GM12878 (cell line): ENCODE data around the gene PPP1R12B.

ENCODE experiments used
- BCL11A ChIP-seq: IDR thresholded peaks from 2 replicates; pipeline ENCODE4 v1.6.1; 2011; ENCODE audit warnings: low read depth, low read length
- CTCF ChIP-seq, 3 experiments: IDR thresholded peaks in 2 of 3; conservative IDR thresholded peaks in 1 of 3; 2 replicates each; pipeline ENCODE4 v1.5.1; 2011; ENCODE audit warnings: low read depth in 3 of 3, low read length in 3 of 3, mild to moderate bottlenecking in 3 of 3, control low read depth in 2 of 3, moderate library complexity in 2 of 3, inconsistent platforms in 1 of 3, mixed read lengths in 1 of 3; ENCODE audit not compliant: control insufficient read depth in 2 of 3, insufficient read depth in 1 of 3; ENCODE audit errors: extremely low read depth in 1 of 3
- EZH2 ChIP-seq: IDR thresholded peaks from 2 replicates; pipeline ENCODE4 v1.6.1; 2012; ENCODE audit warnings: low read depth, mild to moderate bottlenecking, control low read depth, inconsistent platforms, low read length, borderline replicate concordance; ENCODE audit not compliant: control insufficient read depth
- HDAC2 ChIP-seq: fragments of 200-600 bp; sonication (generic); IDR thresholded peaks from 2 replicates; pipeline ENCODE4 v1.6.1; 2017
- REST ChIP-seq: IDR thresholded peaks from 2 replicates; pipeline ENCODE4 v1.6.1; 2012; ENCODE audit warnings: mild to moderate bottlenecking, low read depth, low read length
- SREBF1 ChIP-seq: IDR thresholded peaks from 2 replicates; pipeline ENCODE4 v1.6.1; 2012; ENCODE audit warnings: mild to moderate bottlenecking, low read length
- ZNF274 ChIP-seq: IDR thresholded peaks from one replicate; pipeline ENCODE4 v1.8.0; 2011; ENCODE audit not compliant: insufficient read length, insufficient read depth

GRCh38 chr1:202622388-202622787 lies 273.9 kb downstream of the PPP1R12B start:
- TF ChIP-seq SREBF1: no peak
- no peak for TF ChIP-seq BCL11A
- TF ChIP-seq ZNF274: no peak
- TF ChIP-seq HDAC2: no peak
- no peak for TF ChIP-seq REST
- TF ChIP-seq EZH2: no peak
- TF ChIP-seq CTCF (IDR thresholded peaks at IDR 0.05 in 2 of 3, conservative IDR thresholded peaks at IDR 0.05 in 1 of 3; ENCODE audit: control insufficient read depth in 2 of 3, extremely low read depth in 1 of 3, insufficient read depth in 1 of 3, low read depth in 3 of 3, low read length in 3 of 3): no peak
